GM12875 (cell line): ENCODE results near the gene KRTAP5-4.

Experiments
- H3K4me3 ChIP-seq: one replicate; pipeline ENCODE4 v1.5.1; 2011; ENCODE audit warnings: low read depth, low read length, control low read depth
- TF ChIP-seq, protein P1 (sequence below): IDR thresholded peaks from 2 replicates; pipeline ENCODE4 v1.5.1; 2011; ENCODE audit warnings: low read depth, mild to moderate bottlenecking, control low read depth, inconsistent platforms, low read length, moderate library complexity, borderline replicate concordance; ENCODE audit not compliant: insufficient read depth

KRTAP5-4 gene

DNA sequence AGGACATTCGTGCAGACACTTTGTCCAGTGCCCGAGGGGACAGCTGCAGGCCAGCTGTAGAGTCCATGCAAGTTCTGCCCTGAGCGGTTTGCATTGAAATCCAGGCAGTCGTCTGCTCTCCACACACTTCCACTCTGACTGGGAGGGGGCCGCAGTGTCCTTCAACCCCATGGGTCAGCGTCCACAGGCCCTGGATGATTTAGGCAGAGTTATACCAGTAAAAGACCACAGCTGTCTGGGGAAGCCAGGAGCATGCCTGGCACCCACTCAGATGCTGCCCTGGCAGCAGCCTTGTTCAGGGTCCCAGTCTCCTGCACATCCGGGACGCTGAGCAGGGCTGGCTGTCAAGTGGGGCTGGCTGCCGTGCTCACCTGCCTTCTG lies 34.1 kb upstream of the KRTAP5-4 start:
- TF ChIP-seq, protein P1, sequence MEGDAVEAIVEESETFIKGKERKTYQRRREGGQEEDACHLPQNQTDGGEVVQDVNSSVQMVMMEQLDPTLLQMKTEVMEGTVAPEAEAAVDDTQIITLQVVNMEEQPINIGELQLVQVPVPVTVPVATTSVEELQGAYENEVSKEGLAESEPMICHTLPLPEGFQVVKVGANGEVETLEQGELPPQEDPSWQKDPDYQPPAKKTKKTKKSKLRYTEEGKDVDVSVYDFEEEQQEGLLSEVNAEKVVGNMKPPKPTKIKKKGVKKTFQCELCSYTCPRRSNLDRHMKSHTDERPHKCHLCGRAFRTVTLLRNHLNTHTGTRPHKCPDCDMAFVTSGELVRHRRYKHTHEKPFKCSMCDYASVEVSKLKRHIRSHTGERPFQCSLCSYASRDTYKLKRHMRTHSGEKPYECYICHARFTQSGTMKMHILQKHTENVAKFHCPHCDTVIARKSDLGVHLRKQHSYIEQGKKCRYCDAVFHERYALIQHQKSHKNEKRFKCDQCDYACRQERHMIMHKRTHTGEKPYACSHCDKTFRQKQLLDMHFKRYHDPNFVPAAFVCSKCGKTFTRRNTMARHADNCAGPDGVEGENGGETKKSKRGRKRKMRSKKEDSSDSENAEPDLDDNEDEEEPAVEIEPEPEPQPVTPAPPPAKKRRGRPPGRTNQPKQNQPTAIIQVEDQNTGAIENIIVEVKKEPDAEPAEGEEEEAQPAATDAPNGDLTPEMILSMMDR: no peak
- H3K4me3 ChIP-seq: no peak overlapping the region

DNA sequence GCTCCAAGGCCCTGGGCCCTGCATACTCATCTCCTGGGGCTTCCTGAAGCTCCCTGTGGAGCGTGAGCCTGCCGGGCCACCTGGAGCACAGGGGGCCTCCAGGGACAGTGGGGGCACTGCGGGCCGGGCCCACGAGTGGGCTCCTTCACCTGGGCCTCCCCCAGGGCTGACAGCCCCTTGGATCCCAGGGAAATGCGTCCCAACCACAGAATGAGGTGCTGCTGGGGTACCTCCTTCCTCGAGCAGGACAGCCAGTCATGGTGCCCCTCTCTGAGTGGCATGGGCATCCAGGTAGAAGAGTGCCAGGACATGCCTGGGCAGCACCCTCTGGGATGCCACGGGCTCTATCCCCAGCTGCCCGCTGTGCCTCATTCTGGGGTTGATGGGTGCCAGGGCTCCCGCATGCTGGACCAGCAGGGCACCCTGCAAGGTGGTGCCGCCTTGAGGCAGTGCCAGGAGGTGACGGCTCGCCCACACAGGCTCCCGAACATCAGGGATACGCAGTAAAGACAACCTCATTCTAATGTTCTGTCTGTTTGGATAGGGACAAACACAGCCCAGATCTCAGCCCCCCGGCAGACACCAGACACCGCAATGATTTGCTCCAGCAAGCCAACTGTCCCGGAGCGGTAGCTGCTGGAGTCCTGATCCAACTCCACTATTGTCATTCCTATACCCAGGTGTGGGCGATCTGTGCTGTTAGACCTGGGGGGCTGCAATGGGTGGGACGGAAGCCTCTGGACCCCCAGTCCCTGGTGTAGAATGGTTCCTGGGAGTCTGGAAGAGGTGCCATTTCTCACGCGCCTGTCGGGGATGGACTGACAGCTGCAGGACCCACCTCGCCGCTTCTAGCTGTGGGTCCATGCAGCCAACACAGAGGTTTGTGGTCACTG lies 33.5 kb upstream of the KRTAP5-4 start:
- TF ChIP-seq, protein P1: no peak
- no peak overlapping the region for H3K4me3 ChIP-seq

DNA sequence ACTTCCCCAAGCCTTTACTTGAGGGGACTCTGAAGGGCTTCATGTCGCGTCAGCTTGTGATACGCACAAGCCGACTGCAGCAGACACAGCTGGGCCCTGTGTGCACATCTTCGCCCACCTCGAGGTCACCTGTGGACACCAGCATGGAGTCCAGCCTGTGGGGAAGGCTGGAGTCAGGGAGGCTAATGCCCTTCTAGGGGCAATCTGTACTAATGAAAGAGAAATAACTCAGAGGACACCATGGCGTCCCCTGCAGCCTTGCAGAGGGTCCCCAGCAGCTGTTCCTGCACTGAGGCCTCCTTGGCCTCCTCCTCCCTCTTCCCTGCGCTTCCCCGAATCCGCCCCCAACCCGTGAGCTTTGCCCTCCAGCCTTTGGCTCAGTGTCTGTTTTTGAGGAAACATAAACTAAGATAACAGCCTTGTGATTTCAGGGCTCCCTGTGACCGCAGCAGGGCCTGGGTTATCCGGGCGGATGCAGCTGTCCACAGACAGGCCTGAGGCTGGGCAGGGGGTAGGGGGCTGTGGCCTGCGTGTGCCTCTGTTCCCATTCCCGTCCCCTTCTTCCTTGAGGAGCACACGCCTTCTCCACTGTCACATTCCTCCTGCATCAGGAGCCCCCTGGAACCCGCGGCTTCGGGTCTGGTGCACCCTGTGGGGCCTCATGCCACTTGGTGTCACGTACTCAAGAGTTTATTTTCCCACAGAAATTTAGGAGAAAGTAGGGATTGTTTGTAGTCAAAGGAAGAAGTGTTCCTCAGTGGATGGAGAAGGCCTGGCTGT lies 32.6 kb upstream of the KRTAP5-4 start:
- H3K4me3 ChIP-seq: no peak overlapping the region
- TF ChIP-seq, protein P1: no peak

DNA sequence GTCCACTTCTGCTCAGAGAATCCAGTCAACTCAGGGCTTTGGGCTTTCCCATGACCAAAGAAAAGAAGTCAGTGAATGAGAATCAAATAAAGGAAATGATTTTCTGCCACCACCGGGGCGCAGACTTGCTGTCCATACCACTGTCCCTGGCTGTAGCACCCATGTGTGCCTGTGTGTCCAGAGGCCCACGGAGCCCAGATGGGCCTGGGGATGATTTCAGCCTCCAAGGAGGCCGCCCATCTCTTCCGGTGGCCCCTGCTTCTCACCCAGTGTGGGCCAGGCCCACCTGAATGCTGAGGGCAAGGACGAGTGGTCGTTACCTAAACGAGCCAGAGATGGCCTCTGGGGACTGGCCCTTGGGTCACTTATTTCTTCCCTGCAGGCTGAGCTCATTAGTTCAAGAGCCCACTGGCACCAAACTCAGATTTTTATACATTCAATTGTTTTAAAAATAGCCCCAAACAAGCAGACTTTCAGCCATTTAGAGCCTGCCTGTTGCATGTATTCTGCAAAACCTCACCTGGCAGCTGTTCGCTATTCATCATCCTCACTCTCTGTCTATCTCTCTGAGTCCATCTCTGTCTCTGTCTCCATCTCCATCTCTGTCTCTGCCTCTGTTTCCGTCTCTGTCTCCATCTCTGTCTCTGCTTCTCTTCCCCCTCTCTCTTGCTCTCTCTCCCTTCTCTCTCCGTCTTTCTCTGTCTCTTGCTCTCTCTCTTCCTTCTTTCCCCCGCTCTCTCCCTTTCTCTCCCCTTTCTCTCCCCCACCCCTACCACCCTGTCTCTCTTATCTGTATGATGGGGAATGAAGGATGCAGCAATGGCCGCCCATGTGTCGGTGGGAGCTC lies 31.8 kb upstream of the KRTAP5-4 start:
- TF ChIP-seq, protein P1: no peak
- H3K4me3 ChIP-seq: no peak overlapping the region

DNA sequence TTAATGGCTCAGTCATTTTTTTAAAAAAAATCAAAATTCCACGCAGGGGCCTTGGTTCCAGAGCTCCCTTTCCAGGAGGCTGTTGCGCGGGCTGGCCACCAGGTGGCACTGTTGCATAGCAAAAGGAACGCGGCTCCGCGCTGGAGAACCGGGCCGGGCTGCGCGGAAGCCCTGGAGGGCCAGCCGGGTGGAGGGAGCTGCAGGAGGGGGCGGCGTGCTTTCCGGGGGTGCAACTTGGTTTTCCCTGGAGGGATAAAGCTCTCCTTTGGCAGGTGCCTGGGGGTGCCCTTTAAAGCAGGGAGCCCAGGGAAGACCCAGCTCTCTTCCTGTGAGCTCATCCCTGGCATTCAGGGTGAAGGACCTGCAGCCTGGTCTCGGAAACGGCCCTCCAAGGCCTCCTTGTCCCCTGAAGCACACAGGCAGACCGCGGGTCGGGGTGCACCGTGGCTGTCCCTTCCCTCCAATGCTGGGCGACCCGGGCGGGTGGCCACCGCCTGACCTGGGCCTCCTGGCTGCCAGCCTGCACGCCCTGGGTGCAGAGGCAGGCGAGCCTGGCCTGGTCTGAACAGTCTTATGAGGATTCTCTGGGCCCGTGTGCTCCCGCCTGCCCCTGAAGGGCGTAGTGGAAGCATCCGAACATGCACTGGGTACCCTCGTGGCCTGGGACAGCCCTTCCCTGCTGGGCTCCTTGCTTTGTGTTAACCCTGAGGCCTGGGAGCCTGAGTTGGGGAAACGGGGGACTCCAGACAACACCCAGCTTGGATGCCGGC lies 31.0 kb upstream of the KRTAP5-4 start:
- TF ChIP-seq, protein P1: peak; percentile 89
- no peak overlapping the region for H3K4me3 ChIP-seq

DNA sequence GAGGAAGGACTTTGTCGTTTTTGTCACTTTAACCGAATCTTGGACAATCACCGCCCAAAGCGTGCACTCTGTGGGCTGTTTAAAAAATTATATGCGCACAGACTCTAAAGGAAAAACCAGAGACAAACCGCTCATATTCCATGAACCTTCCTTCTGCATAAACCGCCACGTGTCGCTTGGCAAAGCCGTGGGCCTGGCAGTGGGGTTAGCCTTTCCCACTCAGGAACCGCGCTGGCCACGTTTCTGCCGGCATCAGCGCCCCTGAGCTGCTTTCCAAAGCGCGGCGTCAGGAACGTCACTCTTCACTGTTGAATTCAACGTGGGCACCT lies 30.5 kb upstream of the KRTAP5-4 start:
- TF ChIP-seq, protein P1: no peak
- no peak overlapping the region for H3K4me3 ChIP-seq
